Kidney capillary endothelial cell (primary cell): Measurements from ENCODE around the gene GLRX2.
"Not testable (repeated sequence)": the region's sequence is repeated elsewhere in the genome, so short reads cannot be mapped to it uniquely, and the experiment has no call there.

ENCODE experiments used
- DNase-seq: peaks from one replicate; pipeline ENCODE4 v3.0.0-alpha.2; 2018; ENCODE audit warnings: low spot score

GLRX2 gene

GRCh38 chr1:193104907-193105820 lies at the start of gene GLRX2:
GLRX2 (minus strand) TSS chr1:193105414; CDS start chr1:193105382, 32 bp downstream.
- peak; percentile 75 for DNase-seq

DNA sequence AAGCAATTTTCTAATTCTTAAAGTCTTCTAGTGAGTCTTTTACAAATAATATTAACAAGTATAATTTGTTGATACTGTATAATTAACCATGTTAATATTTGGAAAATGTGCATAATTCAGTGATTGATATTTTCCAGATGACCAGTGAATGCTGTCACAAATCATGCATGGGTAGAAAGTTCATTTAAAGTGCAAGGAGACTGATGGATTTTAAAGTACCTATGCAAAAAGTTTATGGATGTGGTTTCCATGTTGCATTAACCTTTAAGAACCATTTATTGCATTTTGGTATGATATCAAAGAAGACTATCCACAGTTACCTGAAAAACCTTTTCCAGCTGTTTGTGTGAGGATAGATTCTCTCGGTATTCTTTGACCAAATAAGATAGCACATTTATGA lies 39.8 kb upstream of the GLRX2 start:
- DNase-seq: no peak

DNA sequence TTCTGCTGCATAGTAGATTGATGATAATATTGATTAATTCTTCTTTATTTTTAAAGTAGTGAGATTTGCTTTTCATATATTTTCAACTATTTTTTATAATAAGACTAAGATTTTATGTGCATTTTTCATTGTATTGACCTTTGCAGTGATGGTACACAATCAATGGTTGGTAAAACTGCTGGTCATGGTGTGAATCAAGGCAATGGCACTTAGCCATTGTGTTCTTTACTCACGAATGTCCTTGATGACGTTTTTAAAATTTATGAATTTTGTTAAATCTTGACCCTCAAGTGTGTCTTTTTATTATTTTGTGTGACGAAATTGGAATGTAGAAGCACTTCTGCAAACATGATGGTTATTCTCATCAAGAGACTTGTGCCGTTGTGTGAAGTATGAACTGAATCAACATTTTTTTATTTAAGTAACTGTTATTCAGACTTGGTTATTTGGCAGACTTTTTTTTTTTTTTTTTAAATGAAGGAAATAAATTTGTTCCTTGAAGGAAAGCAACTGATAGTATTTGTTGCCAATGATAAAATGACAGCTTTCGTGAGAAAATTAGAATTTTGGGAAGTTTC lies 39.2 kb upstream of the GLRX2 start:
- DNase-seq: no peak

DNA sequence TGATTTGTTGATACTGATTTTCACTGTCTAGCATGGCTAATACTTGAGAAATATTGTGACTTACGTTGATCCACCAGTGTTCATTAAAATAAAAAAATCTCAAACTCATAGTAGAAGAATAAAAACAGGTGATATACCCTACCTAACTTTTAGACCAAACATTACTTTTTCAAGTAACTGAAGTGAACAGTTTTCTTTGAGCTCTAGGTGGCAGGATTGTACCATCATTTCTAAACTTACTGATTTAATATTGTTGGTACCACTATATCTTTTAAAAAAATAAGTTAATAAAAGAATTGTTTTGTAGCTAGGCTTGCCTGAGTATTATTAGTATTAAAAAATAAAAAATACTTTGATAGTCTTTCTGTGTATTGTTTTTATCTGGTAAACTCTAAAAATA lies 38.1 kb upstream of the GLRX2 start:
- no peak for DNase-seq

DNA sequence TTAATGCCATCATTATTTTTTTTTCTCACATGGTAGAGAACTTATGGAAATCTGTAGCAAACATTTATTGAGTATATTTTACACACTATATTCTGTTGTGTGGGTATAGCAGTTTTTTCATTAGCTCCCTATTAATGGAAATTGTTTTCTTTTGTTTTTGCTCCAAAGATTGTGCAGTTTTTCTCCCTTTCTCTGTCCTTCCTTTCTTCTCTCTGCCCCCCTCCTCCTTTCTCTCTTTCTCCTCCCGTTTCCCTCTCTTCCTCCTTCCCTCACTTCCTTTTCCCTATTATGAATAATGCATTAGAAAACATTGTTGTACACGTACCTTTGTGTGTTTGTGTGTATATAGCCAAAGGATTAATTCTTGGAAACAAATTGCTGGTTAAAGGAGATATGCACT lies 37.2 kb upstream of the GLRX2 start:
- no peak for DNase-seq

GRCh38 chr1:193141804-193142203 lies 36.6 kb upstream of the GLRX2 start:
- no peak for DNase-seq

GRCh38 chr1:193140254-193140653 lies 35.0 kb upstream of the GLRX2 start:
- no peak for DNase-seq

DNA sequence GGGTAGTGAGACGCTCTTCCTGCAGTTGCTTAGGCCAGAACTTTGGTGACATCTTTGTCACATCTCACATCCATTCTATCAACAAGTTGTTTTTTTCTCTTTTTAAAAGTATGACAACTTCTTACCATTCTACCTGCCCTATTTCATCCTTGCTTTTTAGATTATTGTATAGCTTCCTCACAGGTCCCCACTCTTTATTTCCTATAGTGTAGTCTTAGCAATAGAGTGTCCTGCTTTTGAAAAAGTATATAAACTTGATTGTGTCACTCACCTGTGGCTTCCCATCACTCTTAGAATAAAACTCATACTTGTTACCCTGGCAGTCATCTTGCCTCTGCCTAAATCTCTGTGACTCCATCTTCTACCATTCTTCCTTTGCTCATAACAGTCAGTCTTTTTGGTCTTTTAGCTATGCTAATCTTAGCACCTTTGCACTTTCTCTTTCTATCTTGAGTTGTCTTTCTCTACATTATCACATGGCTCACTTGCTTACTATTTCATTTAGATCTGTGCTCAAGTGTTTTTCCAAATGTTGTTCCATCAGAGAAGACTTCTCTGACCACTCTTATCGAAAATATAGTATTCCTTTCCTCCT lies 26.1 kb upstream of the GLRX2 start:
- DNase-seq: no peak

GRCh38 chr1:193125369-193125768 lies 20.2 kb upstream of the GLRX2 start:
- no peak for DNase-seq

DNA sequence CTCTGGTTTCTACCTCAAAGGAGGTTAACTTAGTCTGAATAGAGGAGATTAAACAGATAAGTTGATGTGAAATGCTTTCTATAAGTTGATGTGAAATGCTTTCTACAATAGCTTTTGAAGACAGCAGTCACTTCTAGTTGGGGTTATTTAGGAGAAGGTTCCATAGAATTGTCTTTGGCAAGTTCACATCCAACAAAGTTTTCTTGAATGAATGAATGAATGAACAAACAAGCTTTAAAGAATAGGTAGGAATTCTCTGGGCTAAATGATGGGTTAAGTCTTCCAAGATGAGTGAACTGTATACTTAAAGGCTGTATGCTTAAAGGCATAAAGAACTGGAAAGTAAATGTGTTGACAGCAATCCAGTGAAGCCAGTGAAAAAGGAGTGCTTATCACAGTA lies 18.5 kb upstream of the GLRX2 start:
- DNase-seq: no peak

DNA sequence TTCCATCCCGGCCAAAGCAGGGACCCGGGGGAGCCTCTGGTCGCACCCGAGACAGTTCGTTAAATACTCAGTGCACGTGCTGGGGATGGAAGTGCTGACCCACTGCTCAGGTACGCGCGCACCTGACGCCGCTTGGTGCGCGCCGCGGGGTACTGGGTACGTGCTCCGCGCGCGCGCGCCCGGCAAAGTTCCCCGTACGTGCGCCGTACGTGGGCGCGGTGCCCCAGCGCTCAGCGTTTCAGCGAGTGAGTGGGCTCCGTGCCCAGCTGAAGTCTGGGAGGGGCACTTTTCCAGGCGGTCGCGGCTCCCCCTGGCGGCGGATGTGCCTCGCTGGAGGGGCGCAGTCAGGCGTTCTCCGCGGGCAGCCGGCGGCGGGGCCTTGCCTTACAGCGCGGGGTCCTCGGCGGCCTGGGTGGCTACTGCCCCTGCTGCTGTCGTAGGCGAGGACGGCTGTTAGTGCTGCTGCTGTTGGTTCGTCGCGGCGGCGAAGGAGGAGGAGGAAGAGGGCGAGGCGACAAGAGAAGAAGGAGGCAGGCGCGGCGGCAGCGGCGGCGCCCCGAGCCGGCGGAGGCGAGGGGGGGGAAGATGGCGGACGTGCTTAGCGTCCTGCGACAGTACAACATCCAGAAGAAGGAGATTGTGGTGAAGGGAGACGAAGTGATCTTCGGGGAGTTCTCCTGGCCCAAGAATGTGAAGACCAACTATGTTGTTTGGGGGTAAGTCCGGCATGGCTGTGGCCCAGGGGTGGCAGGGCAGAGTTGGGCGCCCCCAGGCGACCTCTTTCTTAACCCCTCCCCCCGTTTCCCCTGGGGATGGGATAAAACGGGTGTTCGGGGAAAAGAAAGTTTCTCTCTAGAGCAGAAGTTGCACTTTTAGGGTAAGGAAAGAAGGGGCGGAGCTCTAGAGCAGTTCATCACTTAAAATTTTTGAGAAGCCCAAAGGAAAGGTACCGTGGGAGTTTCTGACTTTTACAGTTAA lies 16.7 kb upstream of the GLRX2 start, which contains the start of gene CDC73:
Gene CDC73 (plus strand): TSS at position 416 of the 978 bp plus-strand sequence. CDS start 170 bp downstream, at position 586.
- peak; percentile 96 for DNase-seq

GRCh38 chr1:193120604-193121166 lies 15.5 kb upstream of the GLRX2 start:
- no peak for DNase-seq

GRCh38 chr1:193118803-193119730 lies 13.9 kb upstream of the GLRX2 start:
- no peak for DNase-seq

GRCh38 chr1:193118194-193118593 lies 13.0 kb upstream of the GLRX2 start:
- DNase-seq: no peak

- not testable (repeated sequence) for DNase-seq
Measured at GRCh38 chr1:193117167-193117566, 12.0 kb upstream of the GLRX2 start.

- DNase-seq: peak; percentile 90
Measured at GRCh38 chr1:193115629-193116227, 10.5 kb upstream of the GLRX2 start.

- no peak for DNase-seq
Measured at GRCh38 chr1:193114485-193115095, 9.4 kb upstream of the GLRX2 start.

- DNase-seq: no peak
Measured at GRCh38 chr1:193113992-193114332, 8.7 kb upstream of the GLRX2 start.

GRCh38 chr1:193113258-193113991 lies 8.2 kb upstream of the GLRX2 start:
- no peak for DNase-seq
